GM10248 (cell line): Measurements from ENCODE around the gene CLCNKA.

Experiments
- CTCF ChIA-PET: fragments of 300-600 bp; sonication (Branson Sonifier 250); formaldehyde crosslinking; extraction: SDS; loops from one replicate; lab custom pipeline; 2021; ENCODE audit warnings: antibody characterized with exemption; lab: Yijun Ruan, JAX
- POLR2A ChIA-PET: fragments of 350-650 bp; sonication (Branson Sonifier 250); formaldehyde crosslinking; extraction: SDS; loops from one replicate; lab custom pipeline; 2020; ENCODE audit warnings: antibody characterized with exemption; lab: Yijun Ruan, JAX
- DNase-seq: peaks from one replicate; pipeline ENCODE4 v3.0.0; 2012; ENCODE audit errors: extremely low spot score
- CTCF ChIP-seq: IDR thresholded peaks from 2 replicates; pipeline ENCODE4 v1.5.1; 2012; ENCODE audit warnings: mild to moderate bottlenecking, low read depth; ENCODE audit errors: extremely low read depth, missing control alignments, control extremely low read depth

The CLCNKA gene

GRCh38 chr1:16017076-16017460 is 4.8 kb upstream of the CLCNKA start:
- CTCF ChIA-PET, result interaction anchor here (1.0 to 1.3 kb wide), 3 partner anchors 10 to 225 kb away, joined by 3 to 5 read pairs (median 3); no protein-coding TSS in a partner anchor
- no peak for TF ChIP-seq CTCF
- no peak for DNase-seq
- POLR2A ChIA-PET, result no interaction called here

GRCh38 chr1:16017461-16018303 is 4.2 kb upstream of the CLCNKA start, which contains the start of gene HSPB7:
Gene HSPB7, minus strand, starts transcription at chr1:16018043. Its CDS starts 80 bp downstream, at chr1:16017963.
- TF ChIP-seq CTCF, result peak; percentile 14
- ChIA-PET POLR2A (no interaction called here), CTCF (interaction anchor here (1.3 to 1.9 kb wide), 3 partner anchors 8 to 226 kb away, joined by 3 to 9 read pairs (median 5); no protein-coding TSS in a partner anchor)
- DNase-seq, result no peak

- TF ChIP-seq CTCF, result no peak
- no peak for DNase-seq
- ChIA-PET CTCF (interaction anchor here (0.8 to 1.9 kb wide), 2 partner anchors 8 to 19 kb away, joined by 3 to 9 read pairs; no protein-coding TSS in a partner anchor), POLR2A (no interaction called here)
These were observed 3.5 kb upstream of the CLCNKA start for GRCh38 chr1:16018308-16018707.

- TF ChIP-seq CTCF, result no peak
- CTCF ChIA-PET, result interaction anchor here (0.8 to 1.9 kb wide), 3 partner anchors 9 to 225 kb away, joined by 3 to 9 read pairs (median 4); no protein-coding TSS in a partner anchor
- no peak for DNase-seq
- POLR2A ChIA-PET, result no interaction called here
These were observed 2.8 kb upstream of the CLCNKA start for GRCh38 chr1:16018749-16019643.

GRCh38 chr1:16019644-16020277 is 2.1 kb upstream of the CLCNKA start:
- POLR2A ChIA-PET, result no interaction called here
- no peak for DNase-seq
- TF ChIP-seq CTCF, result no peak
- CTCF ChIA-PET, result interaction anchor here (0.9 to 1.3 kb wide), 4 partner anchors 8 to 225 kb away, joined by 3 to 5 read pairs (median 4); no protein-coding TSS in a partner anchor
